ENCODE results near the gene CEP85L. TPM values are rescaled to one million over a fixed set of nuclear protein-coding genes. Genes with fewer than 3 reads are reported as not detected.

The CEP85L gene
- total RNA-seq, 1 experiment from 2014 or later = 4.9 TPM

DNA sequence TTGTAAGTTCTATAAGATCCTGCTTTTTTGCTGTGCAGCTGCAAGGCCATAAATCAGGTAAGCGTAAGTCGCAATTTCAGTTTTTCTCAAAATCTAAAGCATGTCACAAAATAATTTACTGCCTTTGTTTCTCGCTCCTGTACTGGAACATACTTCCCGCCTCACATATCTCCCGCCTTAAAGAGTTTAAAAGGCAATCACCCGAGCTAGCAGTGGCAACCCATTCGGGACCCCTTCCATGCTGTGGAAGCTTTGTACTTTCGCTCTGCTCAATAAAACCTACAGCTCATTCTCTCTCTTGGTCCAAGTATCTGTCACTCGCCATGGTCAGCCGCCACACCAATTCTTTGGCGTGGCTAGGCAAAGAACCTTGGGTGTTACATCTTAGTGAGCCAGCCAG, 34.0 kb downstream of the CEP85L start:
- Histone ChIP-seq H3K4me3 (replicated peaks in 1 of 2; ENCODE audit: low read depth in 1 of 2, low read length in 2 of 2) (no peak overlapping the region), H3K27ac (ENCODE audit: low read depth, low read length) (no peak overlapping the region), H3K79me2 (ENCODE audit: insufficient read depth, low read length) (no peaks in the 10 kb centered on the region; the same call in 1 of the 2 replicates), H3K27me3 (ENCODE audit: insufficient read depth, low read length) (no peaks in the 10 kb centered on the region), H3K4me2 (ENCODE audit: low read length) (no peak overlapping the region), H3K4me1 (ENCODE audit: control insufficient read depth in 1 of 2, insufficient read depth in 2 of 2, low read length in 2 of 2) (no peaks in the 10 kb centered on the region), H3K9me3 (ENCODE audit: control insufficient read depth in 1 of 2, insufficient read depth in 1 of 2, low read depth in 1 of 2, low read length in 2 of 2) (no peaks in the 10 kb centered on the region), H3K36me3 (ENCODE audit: control insufficient read depth in 1 of 2, insufficient read depth in 2 of 2, low read length in 2 of 2) (no peaks in the 10 kb centered on the region), H3K9me2 (ENCODE audit: insufficient read depth) (no peaks in the 10 kb centered on the region), H2AFZ (ENCODE audit: low read depth, low read length, poor library complexity, severe bottlenecking) (no peak overlapping the region), H4K20me1 (ENCODE audit: insufficient read depth) (no peaks in the 10 kb centered on the region), H3K9ac (ENCODE audit: low read length) (no peak overlapping the region)
- CTCF ChIA-PET = interaction anchor here (1.1 to 1.4 kb wide), 2 partner anchors 11 to 777 kb away, joined by 3 to 4 read pairs; no protein-coding TSS in a partner anchor
- DNase-seq (ENCODE audit: low read depth, low spot score) (no peak), ATAC-seq (no peak)
- intact Hi-C loops (cut with micrococcal nuclease) = no loop called here
- POLR2A ChIA-PET = no interaction called here
- RAD21 ChIA-PET (ENCODE audit: low non-redundant PET in 1 of 2, low total read pairs in 2 of 2, uncharacterized antibody in 2 of 2, unreplicated experiment in 2 of 2) = no interaction called here
- no TSS peak for BruUV-seq (replicated peaks)
- TF ChIP-seq YY1 (IDR thresholded peaks at IDR 0.05; ENCODE audit: extremely low read depth, insufficient replicate concordance, low read depth, low read length) = no peak
- TF ChIP-seq TCF7L2 (IDR thresholded peaks at IDR 0.05; ENCODE audit: borderline replicate concordance, extremely low read depth, insufficient read depth, insufficient read length) = no peak
- TF ChIP-seq CTCF (IDR thresholded peaks at IDR 0.05 in 2 of 3, conservative IDR thresholded peaks at IDR 0.05 in 1 of 3; ENCODE audit: borderline replicate concordance in 1 of 3, insufficient read depth in 1 of 3, low read depth in 2 of 3, low read length in 2 of 3) = no peak
- no peak for TF ChIP-seq EZH2phosphoT487 (IDR thresholded peaks at IDR 0.05; ENCODE audit: borderline replicate concordance)
- TF ChIP-seq ATF3 (IDR thresholded peaks at IDR 0.05) = no peak
- TF ChIP-seq POLR2A (IDR thresholded peaks at IDR 0.05; ENCODE audit: borderline replicate concordance, extremely low read depth, insufficient read depth, insufficient read length) = no peak
- TF ChIP-seq ZFX (IDR thresholded peaks at IDR 0.05) = no peak
- no peak for TF ChIP-seq SP1 (IDR thresholded peaks at IDR 0.05; ENCODE audit: low read depth)
- TF ChIP-seq POLR2AphosphoS5 (IDR thresholded peaks at IDR 0.05; ENCODE audit: low read depth, low read length) = no peak
- TF ChIP-seq CEBPB (IDR thresholded peaks at IDR 0.05; ENCODE audit: low read depth) = no peak

Measured in HCT116 (cell line).